HEK293T (cell line): ENCODE results near the gene PRKAG1.

Experiments
- CTCF ChIA-PET: fragments of 350-600 bp; formaldehyde crosslinking; extraction: SDS; loops from one replicate; lab custom pipeline; 2021; ENCODE audit warnings: antibody characterized with exemption, inconsistent platforms; lab: Yijun Ruan, JAX
- POLR2A ChIA-PET: fragments of 350-600 bp; formaldehyde crosslinking; extraction: SDS; loops from one replicate; lab custom pipeline; 2020; ENCODE audit warnings: antibody characterized with exemption, inconsistent platforms; lab: Yijun Ruan, JAX
- DNase-seq: peaks from one replicate; pipeline ENCODE4 v3.0.0; 2012; ENCODE audit warnings: mixed read lengths; ENCODE audit errors: extremely low spot score
- ARNT ChIP-seq: fragments of 450-650 bp; IDR thresholded peaks from 2 replicates; pipeline ENCODE4 v1.6.1; 2017; ENCODE audit warnings: mild to moderate bottlenecking
- BHLHE40 ChIP-seq: fragments of 450-650 bp; IDR thresholded peaks from 2 replicates; pipeline ENCODE4 v1.6.1; 2016; ENCODE audit warnings: mild to moderate bottlenecking, moderate library complexity, borderline replicate concordance
- CTBP1 ChIP-seq: fragments of 450-650 bp; IDR thresholded peaks from 2 replicates; pipeline ENCODE4 v1.6.1; 2016; ENCODE audit warnings: borderline replicate concordance
- ELF4 ChIP-seq: fragments of 450-650 bp; IDR thresholded peaks from 2 replicates; pipeline ENCODE4 v1.6.1; 2017; ENCODE audit warnings: antibody characterized with exemption
- FOXA1 ChIP-seq: fragments of 450-650 bp; IDR thresholded peaks from 2 replicates; pipeline ENCODE4 v1.6.1; 2016; ENCODE audit warnings: mild to moderate bottlenecking
- FOXK2 ChIP-seq: fragments of 450-650 bp; IDR thresholded peaks from 2 replicates; pipeline ENCODE4 v1.6.1; 2016; ENCODE audit warnings: mild to moderate bottlenecking
- FOXM1 ChIP-seq: fragments of 450-650 bp; IDR thresholded peaks from 2 replicates; pipeline ENCODE4 v1.6.1; 2017; ENCODE audit warnings: mild to moderate bottlenecking, borderline replicate concordance
- HDGF ChIP-seq: fragments of 450-650 bp; IDR thresholded peaks from 2 replicates; pipeline ENCODE4 v1.6.1; 2017; ENCODE audit warnings: antibody characterized with exemption, borderline replicate concordance
- L3MBTL2 ChIP-seq: fragments of 450-650 bp; conservative IDR thresholded peaks from 2 replicates; pipeline ENCODE4 v1.6.1; 2016; ENCODE audit warnings: mild to moderate bottlenecking
- LEF1 ChIP-seq: fragments of 450-650 bp; IDR thresholded peaks from 2 replicates; pipeline ENCODE4 v1.6.1; 2017; ENCODE audit warnings: mild to moderate bottlenecking, borderline replicate concordance
- NFRKB ChIP-seq: fragments of 450-650 bp; IDR thresholded peaks from 2 replicates; pipeline ENCODE4 v1.6.1; 2016; ENCODE audit warnings: mild to moderate bottlenecking, moderate library complexity
- SP1 ChIP-seq: fragments of 450-650 bp; IDR thresholded peaks from 2 replicates; pipeline ENCODE4 v1.6.1; 2017
- SUZ12 ChIP-seq: fragments of 450-650 bp; IDR thresholded peaks from 2 replicates; pipeline ENCODE4 v1.6.1; 2016; ENCODE audit warnings: mild to moderate bottlenecking
- TARDBP ChIP-seq: fragments of 450-650 bp; IDR thresholded peaks from 2 replicates; pipeline ENCODE4 v1.6.1; 2016
- ZNF384 ChIP-seq: fragments of 450-650 bp; IDR thresholded peaks from 2 replicates; pipeline ENCODE4 v1.6.1; 2016
- TF ChIP-seq, protein P1 (sequence below): fragments of 450-650 bp; IDR thresholded peaks from 2 replicates; pipeline ENCODE4 v1.6.1; 2016

The PRKAG1 gene

DNA sequence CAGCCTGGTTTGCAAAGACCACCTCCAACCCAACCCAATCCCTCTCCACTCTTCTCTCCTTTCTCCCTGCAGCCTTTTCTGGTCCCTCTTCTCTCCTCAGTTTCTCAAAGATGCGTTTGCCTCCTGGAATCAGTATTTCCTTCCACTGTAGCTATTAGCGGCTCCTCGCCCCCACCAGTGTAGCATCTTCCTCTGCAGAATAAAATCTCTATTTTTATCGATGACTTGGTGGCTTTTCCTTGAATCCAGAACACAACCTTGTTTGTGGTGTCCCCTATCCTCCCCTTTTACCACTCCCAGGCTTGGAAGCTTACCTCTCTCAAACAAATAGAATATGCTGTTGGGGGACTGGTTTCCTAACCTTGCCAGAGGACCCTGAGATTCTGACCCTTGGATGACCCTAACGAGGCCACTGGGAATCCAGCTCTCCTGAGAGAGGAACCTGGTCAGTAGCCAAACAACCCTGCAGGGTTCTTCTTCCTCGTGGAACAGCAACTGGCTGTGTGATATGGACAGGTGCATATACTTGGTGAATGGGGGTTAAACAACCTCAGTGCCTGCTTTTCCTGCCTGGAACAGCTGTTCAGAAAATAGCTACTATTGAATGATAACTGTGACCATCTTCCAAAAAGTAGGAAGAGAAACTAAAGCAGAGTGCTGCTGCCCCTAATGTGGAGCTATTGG, 36.0 kb downstream of the PRKAG1 start:
- ChIA-PET POLR2A (interaction anchor here (2.2 kb wide), 1 partner anchor 25 kb away, joined by 8 read pairs; the partner anchor contains the start of gene ARF3), CTCF (interaction anchor here (1.5 kb wide), 1 partner anchor 10 kb away, joined by 8 read pairs; no protein-coding TSS in a partner anchor)
- TF ChIP-seq ARNT (no peak), FOXM1 (no peak), ZNF384 (no peak), SUZ12 (no peak), BHLHE40 (no peak), CTBP1 (no peak), L3MBTL2 (no peak), NFRKB (no peak), ELF4 (no peak), FOXA1 (no peak), FOXK2 (no peak)
- TF ChIP-seq, protein P1, sequence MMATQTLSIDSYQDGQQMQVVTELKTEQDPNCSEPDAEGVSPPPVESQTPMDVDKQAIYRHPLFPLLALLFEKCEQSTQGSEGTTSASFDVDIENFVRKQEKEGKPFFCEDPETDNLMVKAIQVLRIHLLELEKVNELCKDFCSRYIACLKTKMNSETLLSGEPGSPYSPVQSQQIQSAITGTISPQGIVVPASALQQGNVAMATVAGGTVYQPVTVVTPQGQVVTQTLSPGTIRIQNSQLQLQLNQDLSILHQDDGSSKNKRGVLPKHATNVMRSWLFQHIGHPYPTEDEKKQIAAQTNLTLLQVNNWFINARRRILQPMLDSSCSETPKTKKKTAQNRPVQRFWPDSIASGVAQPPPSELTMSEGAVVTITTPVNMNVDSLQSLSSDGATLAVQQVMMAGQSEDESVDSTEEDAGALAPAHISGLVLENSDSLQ = no peak
- no peak for DNase-seq

DNA sequence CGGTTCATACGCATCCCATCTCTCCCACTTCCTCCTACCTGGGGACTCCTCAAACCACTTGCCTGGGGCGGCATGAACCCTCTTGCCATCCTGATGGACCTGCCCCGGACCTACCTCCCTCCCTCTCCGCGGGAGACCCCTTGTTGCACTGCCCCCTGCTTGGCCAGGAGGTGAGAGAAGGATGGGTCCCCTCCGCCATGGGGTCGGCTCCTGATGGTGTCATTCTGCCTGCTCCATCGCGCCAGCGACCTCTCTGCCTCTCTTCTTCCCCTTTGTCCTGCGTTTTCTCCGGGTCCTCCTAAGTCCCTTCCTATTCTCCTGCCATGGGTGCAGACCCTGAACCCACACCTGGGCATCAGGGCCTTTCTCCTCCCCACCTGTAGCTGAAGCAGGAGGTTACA, 36.8 kb downstream of the PRKAG1 start:
- no peak for DNase-seq
- CTCF ChIA-PET = no interaction called here

DNA sequence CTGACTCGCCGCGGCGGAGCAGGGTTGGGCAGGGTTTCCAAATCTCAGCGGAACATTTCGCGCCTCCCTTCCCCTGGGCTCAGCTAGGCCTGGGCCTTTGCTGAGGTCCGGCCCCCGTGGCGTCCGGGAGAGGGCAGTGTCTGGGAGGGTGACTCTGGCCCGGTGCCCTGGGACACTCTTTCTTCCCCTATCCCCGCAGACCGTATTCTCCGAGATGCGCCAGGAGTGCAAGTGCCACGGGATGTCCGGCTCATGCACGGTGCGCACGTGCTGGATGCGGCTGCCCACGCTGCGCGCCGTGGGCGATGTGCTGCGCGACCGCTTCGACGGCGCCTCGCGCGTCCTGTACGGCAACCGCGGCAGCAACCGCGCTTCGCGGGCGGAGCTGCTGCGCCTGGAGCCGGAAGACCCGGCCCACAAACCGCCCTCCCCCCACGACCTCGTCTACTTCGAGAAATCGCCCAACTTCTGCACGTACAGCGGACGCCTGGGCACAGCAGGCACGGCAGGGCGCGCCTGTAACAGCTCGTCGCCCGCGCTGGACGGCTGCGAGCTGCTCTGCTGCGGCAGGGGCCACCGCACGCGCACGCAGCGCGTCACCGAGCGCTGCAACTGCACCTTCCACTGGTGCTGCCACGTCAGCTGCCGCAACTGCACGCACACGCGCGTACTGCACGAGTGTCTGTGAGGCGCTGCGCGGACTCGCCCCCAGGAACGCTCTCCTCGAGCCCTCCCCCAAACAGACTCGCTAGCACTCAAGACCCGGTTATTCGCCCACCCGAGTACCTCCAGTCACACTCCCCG, 37.4 kb downstream of the PRKAG1 start:
- DNase-seq = no peak
- CTCF ChIA-PET = no interaction called here
- POLR2A ChIA-PET = no interaction called here
- TF ChIP-seq ELF4 (no peak), LEF1 (no peak), BHLHE40 (no peak), TARDBP (no peak), SUZ12 (no peak), NFRKB (no peak), ZNF384 (no peak), FOXA1 (no peak), FOXM1 (no peak), CTBP1 (no peak), HDGF (no peak), ARNT (no peak), L3MBTL2 (no peak)

More for the DNA sequence above, 36.8 kb downstream of the PRKAG1 start:
- POLR2A ChIA-PET = no interaction called here
- TF ChIP-seq SUZ12 (no peak), CTBP1 (no peak), FOXK2 (no peak), TARDBP (no peak), FOXA1 (no peak), FOXM1 (no peak), BHLHE40 (no peak), ELF4 (no peak), SP1 (no peak)

DNA sequence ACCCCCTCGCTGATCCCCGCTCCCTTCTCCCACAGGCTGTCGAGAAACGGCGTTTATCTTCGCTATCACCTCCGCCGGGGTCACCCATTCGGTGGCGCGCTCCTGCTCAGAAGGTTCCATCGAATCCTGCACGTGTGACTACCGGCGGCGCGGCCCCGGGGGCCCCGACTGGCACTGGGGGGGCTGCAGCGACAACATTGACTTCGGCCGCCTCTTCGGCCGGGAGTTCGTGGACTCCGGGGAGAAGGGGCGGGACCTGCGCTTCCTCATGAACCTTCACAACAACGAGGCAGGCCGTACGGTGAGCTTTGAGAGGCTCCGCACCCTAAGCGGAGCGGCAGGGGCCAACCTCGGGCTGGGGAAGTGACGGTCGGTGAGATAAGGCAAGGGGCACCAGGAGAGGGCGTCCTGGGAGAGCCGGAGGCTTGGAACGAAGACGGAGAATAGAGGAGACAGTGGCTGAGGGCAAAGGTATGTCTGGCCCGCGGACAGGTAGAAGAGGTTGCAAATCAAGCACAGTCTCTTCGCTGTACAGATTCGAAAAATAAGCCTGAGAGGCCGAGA, 38.1 kb downstream of the PRKAG1 start:
- no peak for DNase-seq
- no peak for TF ChIP-seq NFRKB
- TF ChIP-seq CTBP1 = no peak
- no peak for TF ChIP-seq LEF1
- no peak for TF ChIP-seq SP1
- TF ChIP-seq L3MBTL2 = no peak
- no peak for TF ChIP-seq FOXA1
- TF ChIP-seq HDGF = no peak
- TF ChIP-seq ARNT = no peak
- no peak for TF ChIP-seq TARDBP
- ChIA-PET POLR2A (no interaction called here), CTCF (interaction anchor here (5.0 kb wide), 1 partner anchor 8 kb away, joined by 49 read pairs; no protein-coding TSS in a partner anchor)

DNA sequence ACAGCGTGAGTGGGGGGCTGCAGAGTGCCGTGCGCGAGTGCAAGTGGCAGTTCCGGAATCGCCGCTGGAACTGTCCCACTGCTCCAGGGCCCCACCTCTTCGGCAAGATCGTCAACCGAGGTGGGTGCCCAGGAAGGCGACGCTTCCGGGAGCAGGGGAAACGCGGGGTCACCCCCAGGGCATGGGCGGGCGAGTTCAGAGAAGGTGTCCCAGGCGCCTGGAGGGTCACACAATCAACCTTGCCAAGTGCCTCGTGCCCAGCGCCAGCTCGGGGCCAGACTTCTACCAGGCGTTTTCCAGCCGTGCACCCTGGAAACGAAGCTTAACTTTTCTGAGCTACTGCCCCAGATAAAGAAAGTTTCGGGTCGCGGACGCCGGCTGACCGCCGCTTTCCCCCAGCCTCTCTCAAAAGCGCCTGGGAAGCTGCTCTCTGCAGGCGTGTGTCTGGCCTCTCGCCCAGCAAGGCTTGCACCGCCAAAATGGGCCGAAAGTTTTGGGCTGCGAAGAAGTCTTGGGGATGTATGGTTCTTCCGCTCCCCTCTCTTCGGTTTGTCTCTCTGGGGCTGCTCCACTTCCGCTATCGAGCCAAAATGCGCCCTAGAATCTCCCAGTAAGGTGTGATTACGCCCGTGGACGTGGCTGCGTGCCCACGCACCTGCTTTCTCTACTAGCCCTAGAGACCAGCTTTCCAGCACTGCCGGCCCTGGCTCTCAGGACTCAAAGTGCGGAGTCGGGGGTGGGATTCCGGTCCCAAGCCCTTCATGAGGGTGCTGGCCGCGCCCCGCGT, 38.8 kb downstream of the PRKAG1 start:
- ChIA-PET POLR2A (no interaction called here), CTCF (interaction anchor here (0.6 to 5.0 kb wide), 2 partner anchors 9 to 912 kb away, joined by 3 to 49 read pairs; no protein-coding TSS in a partner anchor)
- DNase-seq = no peak
- TF ChIP-seq LEF1 = no peak

DNA sequence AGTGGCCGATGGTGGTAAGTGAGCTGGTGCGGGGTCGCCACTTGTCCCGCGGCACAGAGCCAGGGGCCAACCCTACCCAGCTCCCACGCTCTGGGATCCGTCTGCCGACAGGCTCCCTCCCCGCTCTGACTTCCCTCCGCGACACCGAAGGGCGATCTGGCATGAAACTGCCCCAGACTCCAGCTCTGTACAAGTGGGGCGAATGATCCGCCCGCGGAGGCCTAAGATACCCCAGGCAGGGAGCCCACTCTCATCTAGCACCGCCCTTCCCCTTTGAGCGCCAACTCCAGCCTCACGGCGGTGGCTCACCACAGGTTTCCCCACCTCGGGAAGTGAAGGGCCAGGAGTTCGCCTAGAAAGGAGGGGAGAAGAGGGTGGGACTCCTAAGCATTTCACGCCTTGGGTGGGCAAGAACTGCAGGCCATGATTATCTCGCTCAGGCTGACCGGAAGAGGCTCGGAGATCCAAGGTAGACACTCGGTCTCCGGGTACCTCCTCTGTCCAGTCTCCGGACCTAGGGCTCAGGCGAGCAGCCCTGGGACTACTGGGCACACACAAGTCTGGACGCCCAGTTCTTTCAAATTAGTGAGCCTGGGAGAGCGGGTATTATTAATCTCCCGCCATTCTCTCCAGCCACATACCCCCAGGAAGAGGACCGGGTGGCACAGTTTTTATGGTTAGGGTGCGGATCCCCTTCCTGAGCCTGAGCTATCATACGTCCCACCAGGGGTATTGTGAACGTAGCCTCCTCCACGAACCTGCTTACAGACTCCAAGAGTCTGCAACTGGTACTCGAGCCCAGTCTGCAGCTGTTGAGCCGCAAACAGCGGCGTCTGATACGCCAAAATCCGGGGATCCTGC, 39.6 kb downstream of the PRKAG1 start:
- ChIA-PET POLR2A (no interaction called here), CTCF (interaction anchor here (0.6 to 5.0 kb wide), 3 partner anchors 10 to 913 kb away, joined by 3 to 49 read pairs (median 3); no protein-coding TSS in a partner anchor)
- TF ChIP-seq BHLHE40 = no peak
- TF ChIP-seq ELF4 = no peak
- TF ChIP-seq CTBP1 = no peak
- TF ChIP-seq LEF1 = no peak
- no peak for TF ChIP-seq FOXM1
- TF ChIP-seq, protein P1 = no peak
- no peak for DNase-seq
